Thymus (tissue), 11 donors: ENCODE measurements around the gene WASHC4. TPM values are rescaled to one million over a fixed set of nuclear protein-coding genes. Genes with fewer than 3 reads are reported as not detected.

ENCODE experiments used
- DNase-seq, 9 donors: peaks; one replicate each; pipeline ENCODE4 v3.0.0-alpha.2; 2013; ENCODE audit warnings: low spot score in 9 of 9, low read depth in 6 of 9, missing footprints in 1 of 9
- H3K27ac ChIP-seq, 2 donors: one replicate each; pipeline ENCODE4 v1.5.1; 2013; ENCODE audit warnings: control low read depth in 1 of 2, low read depth in 1 of 2, low read length in 1 of 2, mild to moderate bottlenecking in 1 of 2, moderate library complexity in 1 of 2
- H3K27me3 ChIP-seq, 2 donors: one replicate each; pipeline ENCODE4 v1.5.1; 2013; ENCODE audit warnings: low read length in 1 of 2; ENCODE audit not compliant: control insufficient read depth in 2 of 2, insufficient read depth in 1 of 2
- H3K36me3 ChIP-seq, 2 donors: one replicate each; pipeline ENCODE4 v1.5.1; 2013; ENCODE audit warnings: low read length in 1 of 2, mild to moderate bottlenecking in 1 of 2, moderate library complexity in 1 of 2; ENCODE audit not compliant: control insufficient read depth in 2 of 2, insufficient read depth in 2 of 2
- H3K4me1 ChIP-seq, 2 donors: one replicate each; pipeline ENCODE4 v1.5.1; 2013; ENCODE audit warnings: low read length in 2 of 2; ENCODE audit not compliant: control insufficient read depth in 2 of 2, insufficient read depth in 2 of 2
- H3K4me3 ChIP-seq, 2 donors: one replicate each; pipeline ENCODE4 v1.5.1; 2013; ENCODE audit warnings: low read length in 2 of 2, control low read depth in 1 of 2, mild to moderate bottlenecking in 1 of 2
- H3K9me3 ChIP-seq, 2 donors: one replicate each; pipeline ENCODE4 v1.5.1; 2013; ENCODE audit warnings: low read length in 1 of 2, mild to moderate bottlenecking in 1 of 2; ENCODE audit not compliant: control insufficient read depth in 2 of 2, insufficient read depth in 1 of 2
- WGBS: extraction: QIAGEN DNeasy Blood & Tissue Kit; methylation state at CpG from one replicate; pipeline ENCODE4 v1.1.7; 2013; 5-methylcytosine and 5-hydroxymethylcytosine counted together
- polyA plus RNA-seq: library from polyadenylated mRNA; stranded (reverse); fragments of 200-250 nt; gene quantifications from one replicate; pipeline ENCODE4 v1.2.3, GENCODE V29; 2013
- total RNA-seq: library from RNA; stranded (reverse); fragments of 120-200 nt; gene quantifications from one replicate; pipeline ENCODE4 v1.2.4, GENCODE V29; 2013
- donor health status: healthy.

WASHC4 gene
- total and polyA plus RNA-seq, 2 donors: 28.4 to 34.9 TPM

GRCh38 chr12:105138248-105138647 lies 30.7 kb downstream of the WASHC4 start:
- H3K4me3 ChIP-seq: no peak overlapping the region
- 99% methylated on average over 2 of the region's 2 CpGs for WGBS
- DNase-seq: no peak

GRCh38 chr12:105141320-105141922 lies 33.9 kb downstream of the WASHC4 start:
- H3K4me1 ChIP-seq: no peaks in the 10 kb centered on the region
- H3K9me3 ChIP-seq: no peaks in the 10 kb centered on the region
- WGBS: 97% methylated on average over 6 of the region's 6 CpGs
- peaks cover 8 to 30% of the 10 kb centered on the region in 2 donors for H3K36me3 ChIP-seq
- no peak overlapping the region for H3K4me3 ChIP-seq
- no peak overlapping the region for H3K27ac ChIP-seq
- no peaks in the 10 kb centered on the region for H3K27me3 ChIP-seq
- no peak for DNase-seq

More at GRCh38 chr12:105138248-105138647, 30.7 kb downstream of the WASHC4 start:
- Histone ChIP-seq H3K27me3 (no peaks in the 10 kb centered on the region), H3K27ac (no peak overlapping the region), H3K4me1 (no peaks in the 10 kb centered on the region), H3K36me3 (peaks cover 7 to 37% of the 10 kb centered on the region in 2 donors), H3K9me3 (no peaks in the 10 kb centered on the region)

- H3K4me3 ChIP-seq: no peak overlapping the region
- H3K4me1 ChIP-seq: no peaks in the 10 kb centered on the region
- no peak overlapping the region for H3K27ac ChIP-seq
- peaks cover 11 to 30% of the 10 kb centered on the region in 2 donors for H3K36me3 ChIP-seq
- no peaks in the 10 kb centered on the region for H3K9me3 ChIP-seq
- WGBS: over 99% methylated on average over 3 of the region's 3 CpGs
- no peaks in the 10 kb centered on the region for H3K27me3 ChIP-seq
- no peak for DNase-seq
Observed at GRCh38 chr12:105142259-105142658, 34.7 kb downstream of the WASHC4 start.

GRCh38 chr12:105156260-105156659 lies 48.7 kb downstream of the WASHC4 start:
- Histone ChIP-seq H3K4me3 (no peak overlapping the region), H3K27ac (no peak overlapping the region), H3K4me1 (no peaks in the 10 kb centered on the region), H3K9me3 (no peaks in the 10 kb centered on the region), H3K36me3 (peaks cover 9 to 50% of the 10 kb centered on the region in 2 donors), H3K27me3 (no peaks in the 10 kb centered on the region)
- no peak for DNase-seq
- 97% methylated on average over 2 of the region's 2 CpGs for WGBS

- Histone ChIP-seq H3K27ac (no peak overlapping the region), H3K27me3 (no peaks in the 10 kb centered on the region), H3K36me3 (peaks cover 9 to 47% of the 10 kb centered on the region in 2 donors), H3K9me3 (no peaks in the 10 kb centered on the region), H3K4me3 (no peak overlapping the region), H3K4me1 (no peaks in the 10 kb centered on the region)
- no peak for DNase-seq
- 98% methylated on average over 3 of the region's 3 CpGs for WGBS
Observed at GRCh38 chr12:105157606-105158005, 50.1 kb downstream of the WASHC4 start.

GRCh38 chr12:105158876-105159275 lies 51.3 kb downstream of the WASHC4 start:
- no peak overlapping the region for H3K27ac ChIP-seq
- H3K9me3 ChIP-seq: no peaks in the 10 kb centered on the region
- no peaks in the 10 kb centered on the region for H3K4me1 ChIP-seq
- DNase-seq: no peak
- no peak overlapping the region for H3K4me3 ChIP-seq
- H3K36me3 ChIP-seq: peaks cover 8 to 48% of the 10 kb centered on the region in 2 donors
- 98% methylated on average over 2 of the region's 2 CpGs for WGBS
- no peaks in the 10 kb centered on the region for H3K27me3 ChIP-seq

GRCh38 chr12:105162174-105162573 lies 54.6 kb downstream of the WASHC4 start:
- Histone ChIP-seq H3K9me3 (no peaks in the 10 kb centered on the region), H3K27me3 (no peaks in the 10 kb centered on the region), H3K4me1 (no peaks in the 10 kb centered on the region), H3K4me3 (no peak overlapping the region), H3K27ac (no peak overlapping the region), H3K36me3 (peaks cover 9 to 62% of the 10 kb centered on the region in 2 donors)
- WGBS: over 99% methylated on average over 3 of the region's 3 CpGs
- DNase-seq: no peak

GRCh38 chr12:105164068-105164467 lies 56.5 kb downstream of the WASHC4 start:
- H3K36me3 ChIP-seq: peaks cover 9 to 52% of the 10 kb centered on the region in 2 donors
- H3K4me1 ChIP-seq: no peaks in the 10 kb centered on the region
- H3K4me3 ChIP-seq: no peak overlapping the region
- no peak for DNase-seq
- no peaks in the 10 kb centered on the region for H3K9me3 ChIP-seq
- H3K27ac ChIP-seq: no peak overlapping the region
- no peaks in the 10 kb centered on the region for H3K27me3 ChIP-seq
- 93% methylated on average over 2 of the region's 2 CpGs for WGBS

GRCh38 chr12:105166736-105167135 lies 59.2 kb downstream of the WASHC4 start:
- peaks cover 9 to 59% of the 10 kb centered on the region in 2 donors for H3K36me3 ChIP-seq
- WGBS: 96% methylated on average over 1 of the region's 1 CpG
- no peaks in the 10 kb centered on the region for H3K4me1 ChIP-seq
- DNase-seq: no peak
- no peaks in the 10 kb centered on the region for H3K9me3 ChIP-seq
- H3K27me3 ChIP-seq: no peaks in the 10 kb centered on the region
- H3K4me3 ChIP-seq: no peak overlapping the region
- no peak overlapping the region for H3K27ac ChIP-seq
